Erythroblast (primary cell): ENCODE results near the gene RPUSD3.

Source experiments
- DNase-seq, 2 experiments: peaks; one replicate each; lab custom pipeline; 2025; lab: John Stamatoyannopoulos, UW
- GATA1 ChIP-seq: IDR thresholded peaks from 2 replicates; pipeline ENCODE4 v1.6.1; 2011; ENCODE audit warnings: low read depth, mild to moderate bottlenecking, control low read depth, low read length, moderate library complexity
- POLR2A ChIP-seq: IDR thresholded peaks from 2 replicates; pipeline ENCODE4 v1.6.1; 2011; ENCODE audit warnings: mild to moderate bottlenecking, low read length

Gene RPUSD3

GRCh38 chr3:9833078-9833477 is 10.7 kb downstream of the RPUSD3 start:
- TF ChIP-seq GATA1 (no peak), POLR2A (no peak)
- DNase-seq: no peak

GRCh38 chr3:9831253-9831652 is 12.6 kb downstream of the RPUSD3 start:
- DNase-seq: no peak
- TF ChIP-seq GATA1 (no peak), POLR2A (no peak)

GRCh38 chr3:9828801-9829755 is 14.7 kb downstream of the RPUSD3 start:
- TF ChIP-seq POLR2A (no peak), GATA1 (no peak)
- DNase-seq: no peak

- DNase-seq: peak; percentile 62 to 67
- TF ChIP-seq POLR2A (no peak), GATA1 (no peak)
Measured at GRCh38 chr3:9826815-9827573, 16.8 kb downstream of the RPUSD3 start.

GRCh38 chr3:9825451-9826040 is 18.3 kb downstream of the RPUSD3 start:
- TF ChIP-seq GATA1: no peak
- no peak for TF ChIP-seq POLR2A

GRCh38 chr3:9820946-9821345 is 22.9 kb downstream of the RPUSD3 start:
- no peak for TF ChIP-seq GATA1
- no peak for TF ChIP-seq POLR2A
- DNase-seq: peak; percentile 18 to 33

More at GRCh38 chr3:9825451-9826040, 18.3 kb downstream of the RPUSD3 start:
- DNase-seq: no peak

- no peak for DNase-seq
- TF ChIP-seq GATA1: no peak
- TF ChIP-seq POLR2A: no peak
Measured at GRCh38 chr3:9820543-9820942, 23.3 kb downstream of the RPUSD3 start.

- TF ChIP-seq GATA1 (no peak), POLR2A (no peak)
- no peak for DNase-seq
Measured at GRCh38 chr3:9818666-9819335, 25.0 kb downstream of the RPUSD3 start.

- TF ChIP-seq GATA1 (no peak), POLR2A (no peak)
- DNase-seq: no peak
Measured at GRCh38 chr3:9817436-9817835, 26.4 kb downstream of the RPUSD3 start.

- TF ChIP-seq GATA1: no peak
- no peak for TF ChIP-seq POLR2A
- DNase-seq: no peak
Measured at GRCh38 chr3:9815986-9816385, 27.8 kb downstream of the RPUSD3 start.

GRCh38 chr3:9812870-9813483 is 30.8 kb downstream of the RPUSD3 start:
- TF ChIP-seq GATA1 (no peak), POLR2A (no peak)
- no peak for DNase-seq

- no peak for TF ChIP-seq POLR2A
- TF ChIP-seq GATA1: no peak
- DNase-seq: no peak
Measured at GRCh38 chr3:9810846-9811245, 33.0 kb downstream of the RPUSD3 start.

- DNase-seq: no peak
Measured at GRCh38 chr3:9810433-9810770, 33.4 kb downstream of the RPUSD3 start.

More at GRCh38 chr3:9810433-9810770, 33.4 kb downstream of the RPUSD3 start:
- TF ChIP-seq POLR2A (no peak), GATA1 (no peak)
